Cerebellar nuclear complex (tissue), 1 donor: ENCODE data around the gene DMAC2.
"Not testable (repeated sequence)": the region's sequence is repeated elsewhere in the genome, so short reads cannot be mapped to it uniquely, and the experiment has no call there.

Experiments
- DNase-seq, 2 experiments: peaks; one replicate each; lab custom pipeline; 2025; lab: John Stamatoyannopoulos, UW

DMAC2 gene

GRCh38 chr19:41439441-41440222, at the start of gene DMAC2:
Gene DMAC2 (minus strand): TSS chr19:41439912. CDS start chr19:41439899, 13 bp downstream.
- DNase-seq = peak; percentile 82 to 95

- not testable (repeated sequence) for DNase-seq
Measured at GRCh38 chr19:41486953-41487352, 47.2 kb upstream of the DMAC2 start.

GRCh38 chr19:41484822-41485221, 45.1 kb upstream of the DMAC2 start:
- no peak for DNase-seq

GRCh38 chr19:41480336-41480735, 40.6 kb upstream of the DMAC2 start:
- no peak for DNase-seq

- DNase-seq = no peak
Measured at GRCh38 chr19:41479757-41480191, 40.1 kb upstream of the DMAC2 start.

- no peak for DNase-seq
Measured at GRCh38 chr19:41478875-41479756, 39.4 kb upstream of the DMAC2 start.

GRCh38 chr19:41478171-41478570, 38.5 kb upstream of the DMAC2 start:
- DNase-seq = no peak

- no peak for DNase-seq
Measured at GRCh38 chr19:41476583-41476982, 36.9 kb upstream of the DMAC2 start.

- not testable (repeated sequence) for DNase-seq
Measured at GRCh38 chr19:41463257-41464256, 23.8 kb upstream of the DMAC2 start.

- no peak for DNase-seq
Measured at GRCh38 chr19:41462497-41462896, 22.8 kb upstream of the DMAC2 start.

GRCh38 chr19:41457241-41457640, 17.5 kb upstream of the DMAC2 start:
- no peak for DNase-seq

- DNase-seq = no peak
Measured at GRCh38 chr19:41456342-41456918, 16.7 kb upstream of the DMAC2 start.

GRCh38 chr19:41455936-41456335, 16.2 kb upstream of the DMAC2 start:
- DNase-seq = no peak

- no peak for DNase-seq
Measured at GRCh38 chr19:41452584-41453275, 13.0 kb upstream of the DMAC2 start.

- no peak for DNase-seq
Measured at GRCh38 chr19:41449865-41450178, 10.1 kb upstream of the DMAC2 start.

- peak in 1 of 2 experiments; percentile 53 for DNase-seq
Measured at GRCh38 chr19:41449079-41449864, 9.6 kb upstream of the DMAC2 start.

- no peak for DNase-seq
Measured at GRCh38 chr19:41447732-41448332, 8.1 kb upstream of the DMAC2 start.

- DNase-seq = no peak
Measured at GRCh38 chr19:41445575-41445974, 5.9 kb upstream of the DMAC2 start.

- no peak for DNase-seq
Measured at GRCh38 chr19:41443813-41444455, 4.2 kb upstream of the DMAC2 start.
